OCI-M2 (cell line): Measurements from ENCODE around the gene ARID5B.

ENCODE experiments used
- DNase-seq: peaks from one replicate; lab custom pipeline; 2025; ENCODE audit not compliant: unreplicated experiment; lab: John Stamatoyannopoulos, UW

Gene ARID5B

GRCh38 chr10:61987951-61988379 is 86.5 kb downstream of the ARID5B start:
- DNase-seq, result no peak

GRCh38 chr10:61989995-61990760 is 88.7 kb downstream of the ARID5B start:
- no peak for DNase-seq

GRCh38 chr10:61990761-61991135 is 89.2 kb downstream of the ARID5B start:
- no peak for DNase-seq

- DNase-seq, result no peak
Measured at GRCh38 chr10:61991166-61991565, 89.7 kb downstream of the ARID5B start.

- no peak for DNase-seq
Measured at GRCh38 chr10:61992059-61992460, 90.6 kb downstream of the ARID5B start.

- no peak for DNase-seq
Measured at GRCh38 chr10:61992671-61993668, 91.5 kb downstream of the ARID5B start.

GRCh38 chr10:61993711-61994401 is 92.4 kb downstream of the ARID5B start:
- no peak for DNase-seq

- no peak for DNase-seq
Measured at GRCh38 chr10:61994405-61995219, 93.1 kb downstream of the ARID5B start.

- DNase-seq, result no peak
Measured at GRCh38 chr10:61995220-61995503, 93.7 kb downstream of the ARID5B start.

- DNase-seq, result no peak
Measured at GRCh38 chr10:61998937-61999336, 97.4 kb downstream of the ARID5B start.

- no peak for DNase-seq
Measured at GRCh38 chr10:62000037-62000603, 98.6 kb downstream of the ARID5B start.

- no peak for DNase-seq
Measured at GRCh38 chr10:62000726-62001125, 99.2 kb downstream of the ARID5B start.

- no peak for DNase-seq
Measured at GRCh38 chr10:62001898-62002297, 100.4 kb downstream of the ARID5B start.

- DNase-seq, result no peak
Measured at GRCh38 chr10:62002753-62003152, 101.3 kb downstream of the ARID5B start.

GRCh38 chr10:62004042-62004441 is 102.5 kb downstream of the ARID5B start:
- DNase-seq, result no peak

- DNase-seq, result no peak
Measured at GRCh38 chr10:62005281-62005680, 103.8 kb downstream of the ARID5B start.

GRCh38 chr10:62005687-62006086 is 104.2 kb downstream of the ARID5B start:
- no peak for DNase-seq

- no peak for DNase-seq
Measured at GRCh38 chr10:62007145-62007544, 105.6 kb downstream of the ARID5B start.

GRCh38 chr10:62008196-62008595 is 106.7 kb downstream of the ARID5B start:
- no peak for DNase-seq

GRCh38 chr10:62008946-62009345 is 107.4 kb downstream of the ARID5B start:
- no peak for DNase-seq
